AG04449 (cell line): ENCODE measurements around the gene CCDC146.

Source experiments
- CTCF ChIA-PET: fragments of 350-600 bp; formaldehyde crosslinking; extraction: SDS; loops from one replicate; lab custom pipeline; 2021; ENCODE audit warnings: antibody characterized with exemption; lab: Yijun Ruan, JAX
- POLR2A ChIA-PET: fragments of 400-600, 350-600 bp; formaldehyde crosslinking; extraction: SDS; loops from one replicate; lab custom pipeline; 2020; ENCODE audit warnings: antibody characterized with exemption, inconsistent platforms; lab: Yijun Ruan, JAX
- DNase-seq: peaks from one replicate; pipeline ENCODE4 v3.0.0-alpha.2; 2010; ENCODE audit warnings: low read depth, low spot score
- H3K4me3 ChIP-seq: 2 replicates; pipeline ENCODE4 v1.5.1; 2011; ENCODE audit warnings: low read depth, mild to moderate bottlenecking, control low read depth, low read length
- TF ChIP-seq, protein P1 (sequence below): IDR thresholded peaks from one replicate; pipeline ENCODE4 v1.5.1; 2011; ENCODE audit warnings: mild to moderate bottlenecking, moderate library complexity, low read length, control low read depth, inconsistent platforms; ENCODE audit not compliant: insufficient read depth; ENCODE audit errors: missing control alignments

CCDC146 gene

DNA sequence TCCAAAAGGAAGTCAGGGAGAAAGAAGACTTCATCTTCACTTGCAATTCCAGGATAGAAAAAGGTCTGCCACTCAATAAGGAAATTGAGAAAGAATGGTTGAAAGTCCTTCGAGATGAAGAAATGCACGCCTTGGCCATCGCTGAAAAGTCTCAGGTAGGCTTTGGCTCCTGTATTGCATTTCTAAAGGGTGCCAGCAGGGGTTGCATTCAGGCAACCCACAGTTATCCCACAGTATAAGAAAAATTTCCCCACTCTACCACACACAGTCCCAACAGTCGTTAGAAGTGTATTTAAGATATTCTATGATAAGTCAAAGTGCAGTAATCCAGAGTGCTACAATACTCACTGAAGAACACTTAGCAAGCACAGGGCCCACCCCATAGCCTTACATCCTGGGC, 170.6 kb downstream of the CCDC146 start:
- ChIA-PET POLR2A (no interaction called here), CTCF (no interaction called here)
- H3K4me3 ChIP-seq = no peak overlapping the region
- no peak for DNase-seq
- TF ChIP-seq, protein P1, sequence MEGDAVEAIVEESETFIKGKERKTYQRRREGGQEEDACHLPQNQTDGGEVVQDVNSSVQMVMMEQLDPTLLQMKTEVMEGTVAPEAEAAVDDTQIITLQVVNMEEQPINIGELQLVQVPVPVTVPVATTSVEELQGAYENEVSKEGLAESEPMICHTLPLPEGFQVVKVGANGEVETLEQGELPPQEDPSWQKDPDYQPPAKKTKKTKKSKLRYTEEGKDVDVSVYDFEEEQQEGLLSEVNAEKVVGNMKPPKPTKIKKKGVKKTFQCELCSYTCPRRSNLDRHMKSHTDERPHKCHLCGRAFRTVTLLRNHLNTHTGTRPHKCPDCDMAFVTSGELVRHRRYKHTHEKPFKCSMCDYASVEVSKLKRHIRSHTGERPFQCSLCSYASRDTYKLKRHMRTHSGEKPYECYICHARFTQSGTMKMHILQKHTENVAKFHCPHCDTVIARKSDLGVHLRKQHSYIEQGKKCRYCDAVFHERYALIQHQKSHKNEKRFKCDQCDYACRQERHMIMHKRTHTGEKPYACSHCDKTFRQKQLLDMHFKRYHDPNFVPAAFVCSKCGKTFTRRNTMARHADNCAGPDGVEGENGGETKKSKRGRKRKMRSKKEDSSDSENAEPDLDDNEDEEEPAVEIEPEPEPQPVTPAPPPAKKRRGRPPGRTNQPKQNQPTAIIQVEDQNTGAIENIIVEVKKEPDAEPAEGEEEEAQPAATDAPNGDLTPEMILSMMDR = no peak

DNA sequence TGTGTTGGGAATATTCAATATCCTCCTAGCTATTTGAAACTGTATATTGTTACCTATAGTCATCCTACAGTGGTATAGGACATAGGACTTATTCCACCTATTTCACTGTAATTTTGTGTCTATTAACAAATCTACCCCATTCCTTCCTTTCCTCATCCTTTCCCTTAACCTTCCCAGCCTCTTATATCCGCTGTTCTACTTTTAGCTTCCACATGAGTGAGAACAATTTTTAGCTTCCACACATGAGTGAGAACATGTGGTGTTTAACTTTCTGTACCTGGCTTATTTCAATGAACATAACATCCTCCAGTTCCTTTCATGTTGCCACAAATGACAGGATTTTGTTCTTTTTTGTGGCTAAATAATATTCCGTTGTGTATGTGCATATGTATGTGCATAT, 173.1 kb downstream of the CCDC146 start:
- no peak overlapping the region for H3K4me3 ChIP-seq
- ChIA-PET POLR2A (no interaction called here), CTCF (no interaction called here)
- DNase-seq = no peak
- TF ChIP-seq, protein P1 = no peak

DNA sequence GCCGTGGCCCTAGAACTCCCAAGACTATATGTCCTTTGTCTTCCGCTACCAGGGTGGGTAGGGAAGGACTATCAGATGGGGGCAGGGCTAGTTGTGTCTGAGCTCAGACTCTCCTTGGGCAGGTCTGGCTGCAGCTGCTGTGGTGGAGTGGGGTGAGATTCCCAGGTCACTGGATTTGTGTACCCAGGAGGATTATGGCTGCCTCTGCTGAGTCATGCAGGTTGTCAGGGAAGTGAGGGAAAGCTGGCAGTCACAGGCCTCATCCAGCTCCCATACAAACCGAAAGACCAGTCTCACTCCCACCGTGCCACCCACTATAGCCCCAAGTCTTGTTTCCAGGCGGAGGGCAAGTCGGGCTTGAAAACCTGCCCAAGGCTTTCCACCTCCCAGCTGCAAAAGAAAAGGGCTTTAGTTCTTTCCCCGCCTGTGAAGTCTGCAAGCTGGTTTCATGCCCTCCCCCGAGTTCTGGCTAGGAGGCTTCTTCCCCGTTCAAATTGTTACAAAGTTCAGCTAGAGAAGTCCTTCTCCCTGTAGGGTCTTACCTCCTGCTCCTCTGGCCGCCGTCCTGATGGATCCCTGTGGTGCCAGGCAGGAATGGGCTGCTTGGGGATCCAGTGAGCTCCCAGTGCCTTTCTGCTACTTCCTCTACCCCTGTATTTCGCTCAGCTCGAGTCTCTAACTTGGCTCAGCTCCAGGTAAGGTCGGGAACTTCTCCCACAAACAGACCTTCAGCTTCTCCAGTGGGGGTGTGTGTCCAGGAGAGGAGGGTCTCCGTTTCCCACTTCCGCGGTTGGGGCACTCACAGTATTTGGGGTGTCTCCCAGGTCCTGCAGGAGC, 184.0 kb downstream of the CCDC146 start:
- H3K4me3 ChIP-seq = no peak overlapping the region
- TF ChIP-seq, protein P1 = no peak
- DNase-seq = no peak
- ChIA-PET CTCF (interaction anchor here (1.5 kb wide), 1 partner anchor 59 kb away, joined by 3 read pairs; no protein-coding TSS in a partner anchor), POLR2A (no interaction called here)

DNA sequence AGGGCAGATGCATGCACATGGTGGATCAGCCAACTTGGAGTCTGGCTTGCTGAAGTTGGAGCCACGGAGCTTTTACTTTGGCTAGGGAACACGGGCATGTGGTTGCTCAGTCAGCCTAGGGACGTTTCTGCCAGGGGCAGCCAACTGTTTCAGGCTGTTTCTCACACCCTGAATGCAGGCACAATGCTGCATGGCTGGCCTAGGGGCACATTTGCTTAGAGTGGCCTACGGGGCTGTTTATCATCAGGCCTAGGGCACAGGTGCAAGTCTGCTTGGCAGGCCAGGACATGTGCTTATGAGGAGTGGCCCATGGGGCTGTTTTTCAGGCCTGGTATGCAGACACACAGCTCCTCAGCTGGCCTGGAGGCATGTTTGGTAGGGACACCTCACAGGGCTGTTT, 186.4 kb downstream of the CCDC146 start:
- TF ChIP-seq, protein P1 = no peak
- ChIA-PET POLR2A (no interaction called here), CTCF (no interaction called here)
- no peak for DNase-seq
- H3K4me3 ChIP-seq = no peak overlapping the region

DNA sequence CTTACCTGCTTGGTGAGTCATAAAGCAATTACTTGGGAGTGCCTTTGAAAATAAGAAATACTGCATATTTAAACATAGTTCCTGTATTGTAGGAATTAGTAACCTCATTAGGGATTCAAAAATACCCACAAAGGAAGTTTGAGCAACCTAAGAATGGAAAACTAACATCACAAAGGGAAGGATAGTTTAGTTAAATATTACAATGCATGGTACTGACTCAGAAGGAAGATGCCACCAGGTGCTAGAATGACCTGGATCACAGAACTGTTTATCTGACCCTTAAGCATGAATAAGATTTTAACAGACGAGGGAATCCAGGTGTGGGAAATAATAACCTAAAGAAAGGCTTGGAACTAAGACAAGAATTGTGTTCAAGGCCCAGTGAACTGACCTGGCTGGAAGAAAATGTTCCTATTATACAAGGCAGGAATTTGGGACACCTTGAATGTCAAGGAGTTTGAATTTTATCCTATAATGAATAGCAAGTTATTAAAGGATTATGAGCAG, 187.4 kb downstream of the CCDC146 start:
- CTCF ChIA-PET = no interaction called here
- no peak overlapping the region for H3K4me3 ChIP-seq
- TF ChIP-seq, protein P1 = no peak
- POLR2A ChIA-PET = no interaction called here
- no peak for DNase-seq

DNA sequence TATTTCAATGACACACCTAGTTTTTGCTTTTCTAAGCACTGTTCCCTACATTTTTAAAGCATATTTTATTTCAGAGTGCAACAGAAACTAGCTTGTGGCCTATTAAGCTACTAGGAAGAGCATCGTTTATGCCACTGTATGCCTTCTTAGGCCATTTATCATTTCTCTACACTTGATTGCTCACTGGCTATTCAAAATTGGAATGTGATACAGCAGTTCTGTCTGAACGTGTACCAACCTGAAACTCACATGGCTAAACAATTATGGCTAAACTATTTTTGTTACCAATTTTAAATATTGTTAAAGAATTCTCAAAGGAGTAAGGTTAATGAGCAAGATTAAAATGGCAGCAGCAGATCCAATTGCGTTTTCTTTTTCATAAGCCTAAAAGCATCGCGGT, 188.6 kb downstream of the CCDC146 start:
- ChIA-PET CTCF (no interaction called here), POLR2A (no interaction called here)
- no peak overlapping the region for H3K4me3 ChIP-seq
- DNase-seq = no peak
- TF ChIP-seq, protein P1 = no peak
